NB4 (cell line): ENCODE measurements around the gene MANF.
A peak's percentile ranks its signal among the peaks of the same experiment; 100 is the strongest.
"Not testable (repeated sequence)": the region's sequence is repeated elsewhere in the genome, so short reads cannot be mapped to it uniquely, and the experiment has no call there.

Source experiments
- DNase-seq: peaks from one replicate; pipeline ENCODE4 v3.0.0; 2010; ENCODE audit warnings: low read depth
- H3K4me3 ChIP-seq: one replicate; pipeline ENCODE4 v1.5.1; 2011; ENCODE audit warnings: mild to moderate bottlenecking, low read depth, low read length, moderate library complexity
- CTCF ChIP-seq: IDR thresholded peaks from one replicate; pipeline ENCODE4 v1.5.1; 2012; ENCODE audit warnings: low read depth, low read length
- MYC ChIP-seq: IDR thresholded peaks from 2 replicates; pipeline ENCODE4 v1.6.1; 2011; ENCODE audit warnings: low read depth, low read length
- POLR2A ChIP-seq: IDR thresholded peaks from 2 replicates; pipeline ENCODE4 v1.6.1; 2011; ENCODE audit warnings: mild to moderate bottlenecking; ENCODE audit not compliant: insufficient read length; ENCODE audit errors: extremely low read depth
- TF ChIP-seq, protein P1 (sequence below): IDR thresholded peaks from 2 replicates; pipeline ENCODE4 v1.6.1; 2011; ENCODE audit warnings: low read depth, low read length

The MANF gene

DNA sequence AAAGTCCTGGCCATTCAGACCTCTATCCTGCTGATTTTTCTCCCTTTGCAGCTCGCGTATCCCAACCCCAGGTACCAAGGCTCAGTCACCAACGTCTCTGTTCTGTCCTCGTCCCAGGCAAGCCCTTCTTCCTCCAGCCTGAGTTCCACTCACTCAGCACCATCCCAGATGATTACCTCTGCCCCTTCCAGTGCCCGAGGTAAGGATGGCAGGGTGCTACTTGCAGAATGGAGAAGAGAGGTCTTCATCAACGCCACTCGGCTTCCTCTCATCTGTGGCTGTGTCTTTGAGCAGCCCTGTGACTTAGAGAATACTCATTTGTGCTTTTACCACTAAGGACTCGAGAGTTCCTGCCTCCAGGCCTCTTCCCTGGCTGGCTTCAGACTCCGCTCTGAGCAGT, 22.6 kb upstream of the MANF start:
- DNase-seq, result no peak
- TF ChIP-seq POLR2A (no peak), CTCF (no peak), MYC (no peak)
- TF ChIP-seq, protein P1, sequence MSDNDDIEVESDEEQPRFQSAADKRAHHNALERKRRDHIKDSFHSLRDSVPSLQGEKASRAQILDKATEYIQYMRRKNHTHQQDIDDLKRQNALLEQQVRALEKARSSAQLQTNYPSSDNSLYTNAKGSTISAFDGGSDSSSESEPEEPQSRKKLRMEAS, result no peak
- H3K4me3 ChIP-seq, result no peak overlapping the region

DNA sequence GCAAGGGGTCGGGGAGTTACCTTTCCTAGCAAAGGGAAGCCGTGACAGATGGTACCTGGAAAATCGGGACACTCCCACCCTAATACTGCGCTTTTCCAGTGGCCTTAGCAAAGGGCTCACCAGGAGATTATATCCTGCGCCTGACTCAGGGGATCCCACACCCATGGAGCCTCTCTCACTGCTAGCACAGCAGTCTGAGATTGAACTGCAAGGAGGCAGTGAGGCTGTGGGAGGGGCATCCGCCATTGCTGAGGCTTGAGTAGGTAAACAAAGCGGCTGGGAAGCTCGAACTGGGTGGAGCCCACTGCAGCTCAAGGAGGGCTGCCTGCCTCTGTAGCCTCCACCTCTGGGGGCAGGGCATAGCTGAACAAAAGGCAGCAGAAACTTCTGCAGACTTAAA, 16.8 kb upstream of the MANF start:
- DNase-seq, H3K4me3 ChIP-seq: not testable (repeated sequence)

- H3K4me3 ChIP-seq, result no peak overlapping the region
- TF ChIP-seq MYC (no peak), CTCF (peak; percentile 68)
- DNase-seq, result peak; percentile 74
These were observed 13.0 kb upstream of the MANF start for GRCh38 chr3:51371943-51372557.

DNA sequence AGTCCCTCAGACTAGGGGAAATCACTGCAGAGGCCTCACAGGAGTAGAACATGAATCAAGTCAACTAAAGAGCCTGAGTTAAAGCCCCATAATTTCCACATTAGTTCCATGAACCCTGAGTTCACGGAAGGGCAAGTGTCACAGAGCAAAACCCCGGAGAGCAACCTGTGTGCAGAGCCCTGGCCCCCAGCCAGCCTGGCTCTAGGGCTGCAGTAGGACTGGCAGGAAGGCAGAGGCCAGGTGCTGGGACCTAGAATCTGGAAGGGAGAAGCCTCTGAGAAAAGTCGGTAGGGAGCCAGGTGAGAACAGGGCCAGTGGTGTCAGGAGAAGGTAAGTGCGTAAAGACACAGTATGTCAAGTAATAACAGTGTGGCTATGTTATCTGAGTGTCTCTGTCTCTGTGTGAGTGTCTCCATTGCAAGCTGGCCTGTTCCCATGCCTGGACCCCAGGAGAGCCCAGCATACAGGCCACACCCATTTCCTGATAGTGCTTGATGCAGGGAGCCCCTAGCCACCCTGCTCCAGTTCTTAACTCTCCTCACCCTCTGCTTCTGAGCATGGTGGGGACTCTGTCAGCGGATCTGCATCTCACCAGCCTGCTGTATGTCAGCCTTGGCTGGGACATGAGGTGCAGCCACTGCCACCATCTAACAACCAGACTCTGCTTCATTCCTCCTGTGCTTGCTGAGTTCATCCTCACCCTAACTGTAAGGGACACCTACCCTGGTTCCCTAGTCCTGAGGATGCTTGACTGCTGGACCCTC, 11.3 kb upstream of the MANF start:
- no peak overlapping the region for H3K4me3 ChIP-seq
- no peak for DNase-seq
- TF ChIP-seq CTCF (no peak), MYC (no peak), POLR2A (no peak)
- TF ChIP-seq, protein P1, result no peak

DNA sequence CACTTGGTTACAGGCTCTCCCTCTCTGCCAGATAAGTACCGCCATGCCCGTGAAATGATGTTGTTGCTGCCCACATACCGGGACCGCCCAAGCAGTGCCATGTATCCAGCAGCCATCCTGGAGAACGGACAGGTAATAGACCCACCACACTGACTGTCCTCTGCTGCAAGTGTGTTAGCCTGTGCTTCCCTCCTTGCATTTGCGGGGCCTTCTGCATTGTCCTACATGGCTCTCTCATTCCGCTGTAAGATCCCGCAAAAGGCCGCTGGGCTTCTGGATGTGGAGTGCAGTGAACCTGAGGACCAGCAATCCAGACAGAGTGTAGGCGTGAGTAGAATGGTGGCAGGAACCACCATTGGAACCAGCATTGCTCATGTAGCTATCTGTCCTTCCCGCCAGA, 10.6 kb upstream of the MANF start:
- no peak overlapping the region for H3K4me3 ChIP-seq
- no peak for DNase-seq
- TF ChIP-seq POLR2A (no peak), CTCF (no peak), MYC (no peak)
- TF ChIP-seq, protein P1, result no peak

DNA sequence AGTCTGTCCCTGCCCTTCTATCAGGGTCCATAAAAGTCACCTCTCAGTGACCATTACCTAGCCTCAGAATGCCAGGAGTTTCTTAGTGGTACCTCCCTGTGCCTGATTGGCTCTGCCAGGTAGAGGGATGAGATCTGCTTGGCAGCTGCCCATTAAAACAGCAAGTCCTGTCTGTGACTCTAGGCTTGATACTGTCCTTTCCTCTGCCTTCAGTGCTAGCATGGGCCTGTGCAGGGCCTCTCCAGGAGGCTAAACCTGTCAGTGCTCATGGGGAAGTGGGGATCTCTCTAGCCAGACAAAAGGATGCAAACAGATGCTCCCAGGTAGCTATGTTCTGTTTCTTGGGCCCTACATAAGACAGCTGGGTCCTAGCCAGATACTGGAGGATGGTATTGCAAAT, 10.0 kb upstream of the MANF start:
- no peak for TF ChIP-seq CTCF
- no peak for TF ChIP-seq MYC
- no peak for TF ChIP-seq POLR2A
- TF ChIP-seq, protein P1, result no peak

More for the DNA sequence above, 10.0 kb upstream of the MANF start:
- no peak overlapping the region for H3K4me3 ChIP-seq
- no peak for DNase-seq
